HG03565 (cell line): ENCODE results near the gene AP5Z1.

ENCODE experiments used
- ATAC-seq: cut with Tn5 transposase; IDR thresholded peaks from one replicate; pipeline ENCODE4 v1.9.1; 2021; ENCODE audit warnings: mild to moderate bottlenecking, moderate library complexity; ENCODE audit not compliant: unreplicated experiment

AP5Z1 gene

GRCh38 chr7:4764402-4765007 lies 10.9 kb upstream of the AP5Z1 start:
- ATAC-seq = no peak

GRCh38 chr7:4765776-4766490 lies 9.5 kb upstream of the AP5Z1 start:
- no peak for ATAC-seq

DNA sequence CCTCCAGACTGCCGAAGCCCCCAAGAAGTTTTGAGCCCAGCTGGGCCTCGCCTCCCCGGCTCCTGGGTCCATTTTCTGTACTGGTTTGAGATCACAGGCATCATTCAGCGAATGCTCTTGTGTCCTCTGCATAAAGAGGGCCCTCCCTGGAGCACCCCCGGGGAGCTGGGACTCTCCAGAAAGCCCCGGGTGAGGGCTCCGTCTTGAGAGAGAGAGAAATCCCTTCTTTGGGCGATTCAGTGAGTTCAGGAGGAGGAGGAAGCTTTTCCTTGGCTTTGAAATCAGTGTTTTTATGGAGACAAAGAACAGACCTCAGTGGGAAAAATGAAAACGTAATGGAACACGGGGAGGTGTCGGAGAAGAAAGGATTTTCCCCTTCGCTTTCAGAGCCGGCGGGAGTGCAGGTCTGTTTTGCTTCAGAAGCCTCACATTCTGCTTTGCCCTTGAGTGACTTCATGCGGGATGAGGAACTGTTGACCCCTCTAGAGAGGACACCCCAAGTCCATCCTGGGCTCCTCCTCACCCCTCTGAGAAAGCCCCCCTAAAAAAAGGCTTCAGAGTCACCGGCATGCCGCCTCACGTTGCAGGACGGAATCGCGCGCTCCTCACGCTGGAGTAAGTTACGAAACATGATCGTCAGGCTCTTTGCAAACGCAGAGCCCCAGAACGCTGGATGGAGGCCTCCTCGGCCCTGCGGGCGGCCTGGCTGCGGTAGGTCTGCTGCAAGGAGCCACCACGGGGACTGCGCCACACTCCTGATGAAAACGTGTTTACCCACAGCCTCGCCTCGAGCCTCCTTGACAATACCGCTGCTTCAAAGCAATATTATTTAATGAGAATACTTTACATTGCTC lies 8.5 kb upstream of the AP5Z1 start:
- no peak for ATAC-seq

GRCh38 chr7:4768597-4769569 lies 6.5 kb upstream of the AP5Z1 start:
- no peak for ATAC-seq

GRCh38 chr7:4769761-4770160 lies 5.7 kb upstream of the AP5Z1 start:
- ATAC-seq = no peak

GRCh38 chr7:4770886-4771285 lies 4.5 kb upstream of the AP5Z1 start:
- no peak for ATAC-seq

DNA sequence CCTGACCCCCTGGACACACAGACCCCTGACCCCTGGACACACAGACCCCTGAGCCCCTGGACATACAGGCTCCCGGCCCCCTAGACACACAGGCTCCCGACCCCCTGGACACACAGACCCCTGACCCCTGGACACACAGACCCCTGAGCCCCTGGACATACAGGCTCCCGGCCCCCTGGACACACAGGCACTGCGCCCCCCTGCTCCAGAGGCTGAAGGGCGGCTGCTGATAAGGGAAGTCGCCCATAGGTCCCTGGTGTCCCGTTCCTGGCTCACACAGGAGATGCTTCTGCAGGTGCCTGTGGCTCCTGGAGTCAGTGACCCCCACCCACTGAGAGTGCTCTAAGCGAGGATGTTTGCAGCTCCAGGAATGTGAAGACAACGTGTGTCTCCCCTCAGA lies 3.7 kb upstream of the AP5Z1 start:
- ATAC-seq = no peak

DNA sequence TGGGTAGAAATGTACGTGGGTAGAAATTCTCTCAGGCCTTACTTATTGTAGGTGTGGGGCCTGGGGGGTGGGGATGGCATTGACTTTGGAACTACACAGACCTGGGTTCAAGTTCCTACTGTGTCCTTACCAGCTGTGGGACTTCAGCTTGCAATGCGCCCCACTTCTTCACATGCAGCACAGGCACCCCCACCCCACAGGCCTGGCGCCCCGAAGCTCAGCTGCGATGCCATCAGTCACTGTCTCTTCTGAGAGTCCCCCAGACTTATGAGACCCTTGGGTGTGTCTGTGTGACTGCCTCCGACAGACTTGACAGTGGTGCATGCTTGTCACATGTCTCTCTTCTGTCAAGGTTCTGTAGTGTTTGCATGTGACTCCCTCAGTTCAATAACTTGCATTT lies 3.1 kb upstream of the AP5Z1 start:
- no peak for ATAC-seq

DNA sequence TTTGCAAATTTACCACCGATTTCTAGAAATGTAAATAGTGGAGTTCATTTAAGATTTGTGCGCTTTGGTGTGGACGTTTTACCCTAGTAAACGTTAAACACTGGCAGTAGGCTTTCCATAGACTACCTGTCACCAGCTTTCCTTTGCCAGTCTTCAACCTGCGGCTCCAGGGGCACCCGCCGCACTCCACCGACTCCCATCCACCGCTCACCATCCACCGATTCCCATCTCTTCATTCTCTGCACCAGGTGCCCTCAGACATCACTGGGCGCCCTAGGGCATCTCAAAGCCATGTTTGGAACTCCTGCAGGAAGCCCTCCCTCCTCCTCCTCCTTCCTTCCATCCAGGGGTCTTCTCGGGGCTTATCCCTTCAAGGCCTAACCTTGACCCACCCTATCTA lies 1.4 kb upstream of the AP5Z1 start:
- ATAC-seq = no peak

- peak; percentile 14 for ATAC-seq
Observed at GRCh38 chr7:4774658-4775249, 669 bp upstream of the AP5Z1 start.

DNA sequence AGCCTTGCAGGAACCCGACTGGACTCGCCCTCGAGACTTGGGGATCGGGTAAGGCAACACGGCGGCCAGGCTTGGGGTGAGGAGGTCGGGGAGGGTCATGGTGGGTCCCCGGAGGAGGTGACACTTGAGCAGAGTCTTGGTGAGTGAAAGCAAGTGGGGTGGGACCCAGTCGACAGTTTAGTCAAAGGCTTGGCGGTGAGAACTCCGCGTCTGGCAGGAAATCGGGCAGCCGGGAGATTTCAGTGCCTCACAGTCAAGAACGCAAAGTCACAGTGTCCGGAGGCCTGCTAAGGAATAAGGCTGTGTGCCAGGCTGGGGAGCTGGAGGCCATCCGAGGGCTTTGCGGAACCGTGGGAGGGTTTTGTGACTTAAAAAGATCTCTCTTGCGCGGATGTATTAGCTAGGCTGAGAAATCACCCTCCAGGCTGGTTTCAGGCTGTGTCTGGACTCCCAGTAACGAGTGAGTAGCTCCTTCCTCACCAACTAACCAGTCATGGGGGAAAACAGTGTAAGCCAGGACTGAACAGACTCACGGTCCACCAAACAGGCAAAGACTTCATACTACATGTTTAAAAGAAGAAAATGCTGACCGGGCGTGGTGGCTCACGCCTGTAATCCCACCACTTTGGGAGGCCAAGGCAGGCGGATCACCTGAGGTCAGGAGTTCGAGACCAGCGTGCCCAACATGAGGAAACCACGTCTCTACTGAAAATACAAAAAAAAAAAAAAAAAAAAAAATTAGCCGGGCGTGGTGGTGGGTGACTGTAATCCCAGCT lies 613 bp downstream of the AP5Z1 start:
- no peak for ATAC-seq

GRCh38 chr7:4779118-4779517 lies 3.7 kb downstream of the AP5Z1 start:
- ATAC-seq = no peak

DNA sequence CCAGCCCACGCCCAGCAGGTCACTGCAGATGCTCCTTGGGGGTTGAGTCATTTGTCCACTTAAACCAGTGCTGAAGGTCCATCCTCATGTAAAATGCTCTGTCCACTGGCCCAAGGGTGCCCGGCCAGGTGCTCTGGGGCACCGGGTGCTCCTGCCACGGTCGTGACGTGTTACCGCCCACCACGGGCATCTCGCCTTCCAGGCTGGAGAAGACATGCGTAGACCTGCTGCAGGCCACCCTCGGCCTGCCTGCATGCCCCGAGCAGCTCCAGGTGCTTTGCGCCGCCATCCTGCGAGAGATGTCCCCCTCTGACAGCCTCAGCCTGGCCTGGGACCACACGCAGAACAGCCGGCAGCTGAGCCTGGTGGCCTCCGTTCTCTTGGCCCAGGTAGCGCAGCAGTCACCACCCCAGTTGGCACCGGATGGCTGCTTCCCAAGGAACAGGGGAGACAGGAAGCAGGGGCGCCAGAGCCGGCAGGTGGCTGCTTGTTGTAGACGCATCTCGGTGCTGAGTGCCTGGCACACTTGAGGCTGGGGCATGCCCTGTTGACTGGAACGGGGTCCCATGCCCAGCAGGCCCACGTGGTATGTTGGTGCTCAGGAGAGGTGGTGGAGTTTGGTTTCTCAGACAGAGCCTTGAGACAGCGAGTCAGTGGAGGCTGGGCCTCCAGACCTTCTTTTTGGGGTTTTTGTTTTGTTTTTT lies 6.1 kb downstream of the AP5Z1 start:
- no peak for ATAC-seq

- ATAC-seq = no peak
Observed at GRCh38 chr7:4782333-4783291, 7.2 kb downstream of the AP5Z1 start.

GRCh38 chr7:4783292-4783652 lies 7.8 kb downstream of the AP5Z1 start:
- no peak for ATAC-seq

- no peak for ATAC-seq
Observed at GRCh38 chr7:4783762-4784351, 8.4 kb downstream of the AP5Z1 start.

GRCh38 chr7:4784799-4785198 lies 9.4 kb downstream of the AP5Z1 start:
- ATAC-seq = no peak

DNA sequence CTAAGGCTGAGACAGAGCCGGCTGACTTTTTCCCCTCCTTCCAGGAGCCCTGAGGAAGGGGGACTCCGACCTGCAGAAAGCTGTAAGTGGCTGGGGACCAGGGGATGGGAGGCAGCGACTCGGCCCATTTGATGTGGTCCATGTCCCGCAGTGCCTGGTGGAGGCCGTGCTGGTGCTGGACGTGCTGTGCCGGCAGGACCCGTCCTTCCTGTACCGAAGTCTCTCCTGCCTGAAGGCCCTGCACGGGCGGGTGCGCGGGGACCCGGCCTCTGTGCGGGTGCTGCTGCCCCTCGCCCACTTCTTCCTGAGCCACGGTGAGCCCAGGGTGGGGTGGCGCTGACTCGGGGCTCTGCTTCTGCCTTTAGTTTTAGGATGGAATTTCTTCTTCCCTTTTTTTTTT lies 9.9 kb downstream of the AP5Z1 start:
- ATAC-seq = no peak
